Measurements from ENCODE around the gene TCOF1. TPM values are rescaled to one million over a fixed set of nuclear protein-coding genes. Genes with fewer than 3 reads are reported as not detected.
A peak's percentile ranks its signal among the peaks of the same experiment; 100 is the strongest.

TCOF1 gene
- total and polyA plus RNA-seq, 3 donors from 2014 or later: 22.9 to 52.8 (median 46.6) TPM

GRCh38 chr5:150318613-150319483 lies 38.6 kb upstream of the TCOF1 start:
- 74 to 92% methylated on average over 8 to 9 of the region's 9 CpGs for WGBS, 2 donors
- Histone ChIP-seq H3K9me3 (no peaks in the 10 kb centered on the region), H3K27ac (no peak overlapping the region), H3K4me1 (no peaks in the 10 kb centered on the region), H3K27me3 (no peaks in the 10 kb centered on the region), H3K4me3 (no peak overlapping the region), H3K36me3 (ENCODE audit: low read depth, missing control alignments) (no peaks in the 10 kb centered on the region)
- intact Hi-C loops (cut with DNase I; ENCODE audit: low total_unique reads): no loop called here
- no peak for TF ChIP-seq POLR2A (IDR thresholded peaks at IDR 0.05)
- TF ChIP-seq CTCF (IDR thresholded peaks at IDR 0.05): no peak
- DNase-seq: no peak

GRCh38 chr5:150319484-150319790 lies 38.1 kb upstream of the TCOF1 start:
- no peak overlapping the region for H3K27ac ChIP-seq
- H3K9me3 ChIP-seq: no peaks in the 10 kb centered on the region

GRCh38 chr5:150320044-150320613 lies 37.4 kb upstream of the TCOF1 start:
- H3K9me3 ChIP-seq: no peaks in the 10 kb centered on the region
- H3K36me3 ChIP-seq (ENCODE audit: low read depth, missing control alignments): no peaks in the 10 kb centered on the region
- intact Hi-C loops (cut with DNase I; ENCODE audit: low total_unique reads): no loop called here
- H3K27me3 ChIP-seq: no peaks in the 10 kb centered on the region
- WGBS, 2 donors: 70 to 71% methylated on average over 2 of the region's 2 CpGs
- H3K4me3 ChIP-seq: no peak overlapping the region
- DNase-seq: peak; percentile 69
- no peak overlapping the region for H3K27ac ChIP-seq
- TF ChIP-seq POLR2A (IDR thresholded peaks at IDR 0.05) (no peak), CTCF (IDR thresholded peaks at IDR 0.05) (no peak)
- no peaks in the 10 kb centered on the region for H3K4me1 ChIP-seq

More at GRCh38 chr5:150319484-150319790, 38.1 kb upstream of the TCOF1 start:
- no peak for DNase-seq
- no peaks in the 10 kb centered on the region for H3K27me3 ChIP-seq
- no peaks in the 10 kb centered on the region for H3K36me3 ChIP-seq (ENCODE audit: low read depth, missing control alignments)
- 90 to 94% methylated on average over 6 of the region's 6 CpGs for WGBS, 2 donors
- no peak overlapping the region for H3K4me3 ChIP-seq
- TF ChIP-seq CTCF (IDR thresholded peaks at IDR 0.05) (no peak), POLR2A (IDR thresholded peaks at IDR 0.05) (no peak)
- intact Hi-C loops (cut with DNase I; ENCODE audit: low total_unique reads): no loop called here
- H3K4me1 ChIP-seq: no peaks in the 10 kb centered on the region

- TF ChIP-seq CTCF (IDR thresholded peaks at IDR 0.05) (no peak), POLR2A (IDR thresholded peaks at IDR 0.05) (no peak)
- no peaks in the 10 kb centered on the region for H3K27me3 ChIP-seq
- no peak for DNase-seq
- H3K4me3 ChIP-seq: no peak overlapping the region
- H3K4me1 ChIP-seq: no peaks in the 10 kb centered on the region
- H3K36me3 ChIP-seq (ENCODE audit: low read depth, missing control alignments): no peaks in the 10 kb centered on the region
- H3K9me3 ChIP-seq: no peaks in the 10 kb centered on the region
- WGBS, 2 donors: 89 to 100% methylated on average over 1 of the region's 1 CpG
- intact Hi-C loops (cut with DNase I; ENCODE audit: low total_unique reads): no loop called here
- H3K27ac ChIP-seq: no peak overlapping the region
Measured at GRCh38 chr5:150321211-150321610, 36.3 kb upstream of the TCOF1 start.
